Keratinocyte (primary cell): ENCODE measurements around the gene RABGEF1.

Source experiments
- EZH2 ChIP-seq: IDR thresholded peaks from one replicate; pipeline ENCODE4 v1.6.1; 2012; ENCODE audit warnings: inconsistent platforms, mild to moderate bottlenecking, low read length, moderate library complexity
- TF ChIP-seq, protein P1 (sequence below), 3 experiments: IDR thresholded peaks in 1 of 3; conservative IDR thresholded peaks in 1 of 3; optimal IDR thresholded peaks in 1 of 3; 2 replicates in 2 of 3; 3 replicates in 1 of 3; pipeline versions ENCODE3 to v1.5.1; 2011; ENCODE audit warnings: low read length in 3 of 3, mild to moderate bottlenecking in 3 of 3, moderate library complexity in 2 of 3, control low read depth in 1 of 3, inconsistent platforms in 1 of 3; ENCODE audit not compliant: insufficient read depth in 2 of 3; ENCODE audit errors: extremely low read depth in 1 of 3

DNA sequence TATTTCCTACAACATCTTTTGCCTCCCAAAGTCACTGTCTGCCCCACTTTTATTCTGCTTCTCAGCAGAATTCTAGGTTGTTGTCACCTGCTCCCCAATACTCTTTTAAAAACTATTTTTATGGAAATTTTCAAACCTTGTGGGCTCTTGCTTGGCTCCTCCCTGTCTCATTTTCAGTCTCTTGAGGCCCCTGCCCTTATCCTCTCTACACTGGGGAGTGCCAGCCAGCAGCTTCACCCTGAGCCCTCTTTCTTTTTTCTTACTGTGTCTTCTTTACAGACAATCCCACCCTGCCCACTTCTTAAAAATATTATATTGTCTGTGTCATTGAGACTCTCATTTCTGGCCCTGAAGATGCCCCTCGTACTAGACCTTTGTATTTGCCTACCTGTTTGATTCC, 118.8 kb downstream of the RABGEF1 start:
- TF ChIP-seq, protein P1, sequence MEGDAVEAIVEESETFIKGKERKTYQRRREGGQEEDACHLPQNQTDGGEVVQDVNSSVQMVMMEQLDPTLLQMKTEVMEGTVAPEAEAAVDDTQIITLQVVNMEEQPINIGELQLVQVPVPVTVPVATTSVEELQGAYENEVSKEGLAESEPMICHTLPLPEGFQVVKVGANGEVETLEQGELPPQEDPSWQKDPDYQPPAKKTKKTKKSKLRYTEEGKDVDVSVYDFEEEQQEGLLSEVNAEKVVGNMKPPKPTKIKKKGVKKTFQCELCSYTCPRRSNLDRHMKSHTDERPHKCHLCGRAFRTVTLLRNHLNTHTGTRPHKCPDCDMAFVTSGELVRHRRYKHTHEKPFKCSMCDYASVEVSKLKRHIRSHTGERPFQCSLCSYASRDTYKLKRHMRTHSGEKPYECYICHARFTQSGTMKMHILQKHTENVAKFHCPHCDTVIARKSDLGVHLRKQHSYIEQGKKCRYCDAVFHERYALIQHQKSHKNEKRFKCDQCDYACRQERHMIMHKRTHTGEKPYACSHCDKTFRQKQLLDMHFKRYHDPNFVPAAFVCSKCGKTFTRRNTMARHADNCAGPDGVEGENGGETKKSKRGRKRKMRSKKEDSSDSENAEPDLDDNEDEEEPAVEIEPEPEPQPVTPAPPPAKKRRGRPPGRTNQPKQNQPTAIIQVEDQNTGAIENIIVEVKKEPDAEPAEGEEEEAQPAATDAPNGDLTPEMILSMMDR (optimal IDR thresholded peaks at IDR 0.05 in 1 of 3, IDR thresholded peaks at IDR 0.05 in 1 of 3, conservative IDR thresholded peaks at IDR 0.05 in 1 of 3; ENCODE audit: extremely low read depth in 1 of 3, insufficient read depth in 2 of 3, low read length in 3 of 3), result no peak
- TF ChIP-seq EZH2, result no peak
